ENCODE data around the gene CEP250.
"Not testable (repeated sequence)": the region's sequence is repeated elsewhere in the genome, so short reads cannot be mapped to it uniquely, and the experiment has no call there.

The CEP250 gene

DNA sequence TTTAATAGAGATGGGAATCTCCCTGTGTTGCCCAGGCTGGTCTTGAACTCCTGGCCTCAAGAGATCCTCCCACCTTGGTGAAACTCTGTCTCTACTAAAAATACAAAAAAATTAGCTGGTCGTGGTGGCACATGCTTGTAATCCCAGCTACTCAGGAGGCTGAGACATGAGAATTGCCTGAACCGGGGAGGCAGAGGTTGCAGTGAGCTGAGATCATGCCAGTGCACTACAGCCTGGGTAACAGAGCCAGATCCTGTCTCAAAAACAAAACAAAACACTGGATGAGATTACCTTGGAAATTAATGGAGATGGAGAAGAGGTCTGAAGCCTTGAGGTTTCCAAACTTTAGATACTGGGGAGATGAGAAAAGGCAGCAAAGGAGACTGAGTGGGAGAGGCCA, 2.1 kb downstream of the CEP250 start:
- not testable (repeated sequence) for DNase-seq

- DNase-seq = no peak
Measured at GRCh38 chr20:35458388-35458787, 3.0 kb downstream of the CEP250 start.

GRCh38 chr20:35461620-35462019, 6.2 kb downstream of the CEP250 start:
- DNase-seq = no peak

- DNase-seq = no peak
Measured at GRCh38 chr20:35462351-35462750, 7.0 kb downstream of the CEP250 start.

GRCh38 chr20:35463455-35464300, 8.3 kb downstream of the CEP250 start:
- DNase-seq = peak; percentile 71

GRCh38 chr20:35465976-35466375, 10.6 kb downstream of the CEP250 start:
- no peak for DNase-seq

DNA sequence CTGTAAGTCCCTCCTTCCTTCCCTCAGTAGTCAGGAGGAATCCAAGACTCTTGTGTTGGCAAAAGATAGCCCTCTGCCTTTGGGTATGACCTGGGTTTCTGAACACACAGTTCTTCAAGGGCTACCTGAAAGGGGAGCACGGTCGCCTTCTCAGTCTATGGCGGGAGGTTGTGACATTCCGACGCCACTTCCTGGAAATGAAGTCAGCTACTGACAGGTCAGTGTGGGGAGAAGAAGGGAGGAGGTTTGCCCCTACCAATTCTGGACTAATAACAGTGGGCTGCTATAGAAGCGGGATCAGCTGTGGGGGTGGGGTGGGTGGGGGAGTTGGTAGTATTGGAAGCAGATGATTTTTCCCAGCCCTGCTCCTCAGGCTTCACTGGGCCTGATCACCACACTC, 11.5 kb downstream of the CEP250 start:
- DNase-seq = no peak

- no peak for DNase-seq
Measured at GRCh38 chr20:35467339-35468224, 12.2 kb downstream of the CEP250 start.

- no peak for DNase-seq
Measured at GRCh38 chr20:35468671-35469334, 13.4 kb downstream of the CEP250 start.

- no peak for DNase-seq
Measured at GRCh38 chr20:35472209-35472608, 16.8 kb downstream of the CEP250 start.

GRCh38 chr20:35473684-35474083, 18.3 kb downstream of the CEP250 start:
- DNase-seq = no peak

DNA sequence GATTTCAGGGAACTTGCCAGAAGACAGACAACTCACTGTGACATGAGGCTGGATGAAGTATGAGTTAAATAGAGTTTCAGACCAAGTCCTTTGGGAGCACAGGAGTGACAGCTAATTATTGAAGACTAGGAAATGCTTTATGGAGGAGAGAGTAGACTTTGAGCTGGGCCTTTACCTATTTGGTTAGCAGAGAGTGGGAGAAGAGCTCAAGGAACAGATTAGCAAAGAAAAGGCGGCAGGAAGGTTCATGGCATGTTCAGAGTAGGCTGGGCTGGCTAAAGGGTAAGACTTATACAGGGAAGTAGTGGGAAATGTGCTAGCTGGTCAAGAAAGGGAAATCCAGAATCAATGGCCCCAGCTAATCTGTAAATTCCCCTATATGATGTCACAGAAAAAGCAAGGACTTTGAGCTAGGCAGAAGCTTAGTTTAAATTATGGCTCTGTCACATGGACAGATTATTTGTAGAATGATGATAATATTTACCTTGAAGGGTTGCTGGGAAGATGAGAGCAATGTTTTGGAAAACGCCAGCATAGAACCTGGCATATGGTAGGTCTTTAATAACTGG, 19.0 kb downstream of the CEP250 start:
- DNase-seq = no peak

DNA sequence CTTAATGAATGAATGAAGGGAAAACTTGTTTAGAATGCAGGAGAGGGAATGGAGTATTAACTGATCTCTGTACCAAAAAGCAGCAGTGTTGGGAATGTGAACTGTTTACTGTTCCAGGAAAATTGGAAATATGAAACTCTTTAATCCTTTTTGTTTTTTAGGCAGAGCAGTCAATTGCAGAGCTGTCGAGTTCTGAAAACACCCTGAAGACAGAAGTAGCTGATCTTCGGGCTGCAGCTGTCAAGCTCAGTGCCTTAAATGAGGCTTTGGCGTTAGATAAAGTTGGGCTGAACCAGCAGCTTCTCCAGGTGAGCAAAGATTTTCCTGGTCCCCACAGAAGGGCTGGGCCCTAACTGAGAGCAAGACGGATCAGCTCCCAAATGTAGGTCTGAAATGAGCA, 20.9 kb downstream of the CEP250 start:
- DNase-seq = no peak

GRCh38 chr20:35478804-35479472, 23.5 kb downstream of the CEP250 start:
- DNase-seq = peak; percentile 31

DNA sequence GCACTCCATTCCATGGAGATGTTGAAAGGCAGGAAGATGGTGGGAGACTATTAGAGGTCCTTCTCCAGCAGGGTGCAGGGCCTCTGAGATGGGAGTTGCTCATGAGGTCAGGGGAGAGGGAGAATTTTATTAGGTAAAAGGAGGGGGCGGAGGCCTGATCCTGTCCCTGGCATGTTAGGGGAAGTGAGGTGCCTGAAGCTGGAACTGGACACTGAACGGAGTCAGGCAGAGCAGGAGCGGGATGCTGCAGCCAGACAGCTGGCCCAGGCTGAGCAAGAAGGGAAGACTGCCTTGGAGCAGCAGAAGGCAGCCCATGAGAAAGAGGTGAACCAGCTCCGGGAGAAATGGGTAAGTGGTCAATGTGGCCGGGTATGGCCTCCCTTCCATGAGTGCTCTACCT, 24.4 kb downstream of the CEP250 start:
- DNase-seq = no peak

DNA sequence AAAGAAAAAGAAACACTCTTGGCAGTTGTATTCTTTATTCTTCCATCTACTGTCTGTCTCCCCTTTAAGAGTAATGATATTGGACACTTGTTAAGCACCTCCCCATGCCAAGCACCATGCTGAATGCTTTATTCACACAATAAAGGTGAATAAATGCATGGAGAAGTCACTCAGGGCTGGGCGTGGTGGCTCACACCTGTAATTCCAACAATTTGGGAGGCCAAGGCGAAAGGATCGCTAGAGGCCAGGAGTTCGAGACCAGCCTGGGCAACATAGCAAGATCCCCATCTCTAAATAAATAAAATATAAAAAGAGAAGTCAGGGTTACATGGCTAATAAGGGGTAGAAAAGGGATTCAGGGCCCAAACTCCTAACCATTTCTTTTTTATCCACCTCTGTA, 32.1 kb downstream of the CEP250 start:
- no peak for DNase-seq

DNA sequence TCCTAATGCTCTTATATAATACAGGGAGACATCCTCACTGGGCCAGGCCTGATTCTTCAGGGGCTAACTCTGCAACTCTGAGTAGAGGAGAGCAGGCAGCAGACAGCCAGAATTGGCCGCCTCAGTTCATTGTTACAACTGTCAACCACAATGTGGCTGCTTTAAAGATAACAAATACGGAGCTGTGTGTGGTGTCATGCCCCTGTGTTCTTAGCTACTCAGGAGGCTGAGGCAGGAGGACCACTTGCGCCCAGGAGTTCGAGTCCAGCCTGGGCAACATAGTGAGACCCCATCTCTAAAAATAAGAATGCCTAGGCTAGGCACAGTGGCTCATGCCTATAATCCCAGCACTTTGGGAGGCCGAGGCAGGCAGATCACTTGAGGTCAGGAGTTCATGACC, 34.3 kb downstream of the CEP250 start:
- DNase-seq = no peak

DNA sequence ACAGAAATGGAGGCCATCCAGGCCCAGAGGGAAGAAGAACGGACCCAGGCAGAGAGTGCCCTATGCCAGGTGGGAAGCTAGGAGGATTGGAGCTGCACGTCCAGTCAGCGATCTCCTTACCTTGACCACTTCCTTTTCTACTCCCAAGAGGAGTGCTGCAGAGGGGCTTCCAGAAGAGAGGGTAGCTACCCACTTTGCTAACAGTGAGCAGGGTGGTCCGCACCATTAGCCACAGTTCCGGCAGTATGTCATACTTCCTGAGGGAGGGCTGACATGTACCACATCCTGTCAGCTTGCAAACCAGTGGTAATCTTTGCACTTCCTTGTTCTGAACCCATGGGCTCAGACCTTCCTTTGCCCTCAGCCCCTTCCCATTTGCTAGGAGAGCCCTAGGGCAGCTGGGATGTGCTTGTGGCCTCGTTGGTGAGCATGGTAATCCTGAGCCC, 35.4 kb downstream of the CEP250 start:
- DNase-seq = peak; percentile 71

- DNase-seq = no peak
Measured at GRCh38 chr20:35491823-35492222, 36.4 kb downstream of the CEP250 start.

- DNase-seq = no peak
Measured at GRCh38 chr20:35492352-35492751, 37.0 kb downstream of the CEP250 start.

GRCh38 chr20:35496481-35496880, 41.1 kb downstream of the CEP250 start:
- no peak for DNase-seq

DNA sequence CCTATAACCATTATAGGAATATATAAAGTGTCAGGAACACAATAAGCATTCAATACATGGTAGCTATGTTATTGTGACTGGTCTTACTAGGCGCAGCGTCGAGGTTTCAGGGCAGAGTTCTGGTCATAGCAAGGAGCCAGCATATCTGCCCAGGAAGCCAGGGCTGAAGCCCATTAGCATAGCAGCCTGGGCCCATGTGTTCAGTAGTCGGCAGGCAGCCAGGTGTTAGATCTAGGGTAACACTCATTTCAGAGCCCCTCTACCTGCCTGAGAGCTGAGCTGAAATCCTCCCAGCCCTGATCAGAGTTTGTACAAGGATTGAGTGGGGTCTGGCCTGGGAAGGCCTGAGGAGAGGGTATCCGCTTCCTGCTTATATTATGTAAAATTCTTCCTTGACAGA, 41.9 kb downstream of the CEP250 start:
- DNase-seq = no peak

Data from CD4-positive, alpha-beta T cell treated with Interleukin-6 for 4 hours (primary cell).